H9 (cell line): ENCODE measurements around the gene RNF220. TPM values are rescaled to one million over a fixed set of nuclear protein-coding genes. Genes with fewer than 3 reads are reported as not detected.

Source experiments
- DNase-seq: peaks from one replicate; pipeline ENCODE4 v3.0.0-alpha.2; 2017
- H2AFZ ChIP-seq: one replicate; pipeline ENCODE4 v1.6.1; 2013; ENCODE audit warnings: mild to moderate bottlenecking, low read length, control low read depth, moderate library complexity
- H2AK5ac ChIP-seq: 2 replicates; pipeline ENCODE4 v1.6.1; 2013; ENCODE audit warnings: low read length, control low read depth, mixed read lengths; ENCODE audit not compliant: insufficient read length
- H2BK120ac ChIP-seq: one replicate; pipeline ENCODE4 v1.6.1; 2013; ENCODE audit warnings: low read depth, mild to moderate bottlenecking, low read length, control low read depth, inconsistent platforms; ENCODE audit not compliant: poor library complexity, severe bottlenecking
- H2BK12ac ChIP-seq: 2 replicates; pipeline ENCODE4 v1.6.1; 2013; ENCODE audit warnings: low read length, control low read depth, mixed read lengths, low read depth; ENCODE audit not compliant: insufficient read length
- H2BK15ac ChIP-seq: 2 replicates; pipeline ENCODE4 v1.6.1; 2013; ENCODE audit warnings: low read depth, low read length, control low read depth
- H2BK20ac ChIP-seq: one replicate; pipeline ENCODE4 v1.6.1; 2013; ENCODE audit warnings: low read depth, mild to moderate bottlenecking, low read length, control low read depth, inconsistent platforms; ENCODE audit not compliant: poor library complexity, severe bottlenecking
- H2BK5ac ChIP-seq: 2 replicates; pipeline ENCODE4 v1.6.1; 2013; ENCODE audit warnings: low read length, control low read depth, mixed read lengths; ENCODE audit not compliant: insufficient read length
- H3K14ac ChIP-seq: 2 replicates; pipeline ENCODE4 v1.6.1; 2013; ENCODE audit warnings: low read length, control low read depth; ENCODE audit not compliant: insufficient read depth
- H3K18ac ChIP-seq: 2 replicates; pipeline ENCODE4 v1.6.1; 2013; ENCODE audit warnings: low read depth, mild to moderate bottlenecking, mixed read lengths, low read length, control low read depth; ENCODE audit not compliant: insufficient read length
- H3K23ac ChIP-seq: 2 replicates; pipeline ENCODE4 v1.6.1; 2013; ENCODE audit warnings: low read length, control low read depth, mixed read lengths, low read depth; ENCODE audit not compliant: insufficient read length
- H3K23me2 ChIP-seq: 2 replicates; pipeline ENCODE4 v1.6.1; 2013; ENCODE audit warnings: low read depth, mild to moderate bottlenecking, mixed read lengths, low read length, control low read depth; ENCODE audit not compliant: insufficient read length, poor library complexity, severe bottlenecking
- H3K27ac ChIP-seq: 2 replicates; pipeline ENCODE4 v1.5.1; 2013; ENCODE audit warnings: low read length, control low read depth, mixed read lengths, low read depth; ENCODE audit not compliant: insufficient read length
- H3K27me3 ChIP-seq: 2 replicates; pipeline ENCODE4 v1.6.1; 2013; ENCODE audit warnings: low read length, control low read depth, inconsistent platforms; ENCODE audit not compliant: insufficient read depth
- H3K4ac ChIP-seq: 2 replicates; pipeline ENCODE4 v1.6.1; 2013; ENCODE audit warnings: low read depth, mild to moderate bottlenecking, control low read depth, inconsistent platforms, low read length, moderate library complexity
- H3K4me1 ChIP-seq: 2 replicates; pipeline ENCODE4 v1.6.1; 2013; ENCODE audit warnings: low read length, control low read depth, inconsistent platforms; ENCODE audit not compliant: insufficient read depth
- H3K4me2 ChIP-seq: 2 replicates; pipeline ENCODE4 v1.6.1; 2013; ENCODE audit warnings: low read length, control low read depth, mixed read lengths; ENCODE audit not compliant: insufficient read length, insufficient read depth
- H3K56ac ChIP-seq: 2 replicates; pipeline ENCODE4 v1.6.1; 2013; ENCODE audit warnings: low read depth, mild to moderate bottlenecking, mixed read lengths, low read length, control low read depth; ENCODE audit not compliant: insufficient read length
- H3K79me1 ChIP-seq: 2 replicates; pipeline ENCODE4 v1.6.1; 2013; ENCODE audit warnings: low read depth, mild to moderate bottlenecking, moderate library complexity, low read length, control low read depth, inconsistent platforms; ENCODE audit not compliant: insufficient read depth, poor library complexity, severe bottlenecking
- H3K79me2 ChIP-seq: 2 replicates; pipeline ENCODE4 v1.6.1; 2013; ENCODE audit warnings: low read length, control low read depth, inconsistent platforms; ENCODE audit not compliant: insufficient read depth
- H3K9ac ChIP-seq: 2 replicates; pipeline ENCODE4 v1.6.1; 2013; ENCODE audit warnings: low read length, control low read depth, mixed read lengths; ENCODE audit not compliant: insufficient read length; ENCODE audit errors: extremely low read depth
- H3K9me3 ChIP-seq: one replicate; pipeline ENCODE4 v1.6.1; 2013; ENCODE audit warnings: low read depth, low read length, inconsistent platforms; ENCODE audit not compliant: control insufficient read depth
- H3T11ph ChIP-seq: one replicate; pipeline ENCODE4 v1.6.1; 2013; ENCODE audit warnings: mild to moderate bottlenecking, low read length, control low read depth, inconsistent platforms
- H4K20me1 ChIP-seq: one replicate; pipeline ENCODE4 v1.6.1; 2013; ENCODE audit not compliant: control insufficient read depth, insufficient read length, insufficient read depth
- H4K5ac ChIP-seq: 2 replicates; pipeline ENCODE4 v1.6.1; 2013; ENCODE audit warnings: low read depth, mild to moderate bottlenecking, mixed read lengths, low read length, control low read depth; ENCODE audit not compliant: insufficient read length
- H4K8ac ChIP-seq: replicated peaks from 2 replicates; pipeline ENCODE4 v1.6.1; 2013; ENCODE audit warnings: low read length, control low read depth, mixed read lengths, low read depth; ENCODE audit not compliant: insufficient read length
- H4K91ac ChIP-seq: 2 replicates; pipeline ENCODE4 v1.6.1; 2013; ENCODE audit warnings: low read depth, mild to moderate bottlenecking, moderate library complexity, mixed read lengths, low read length, control low read depth; ENCODE audit not compliant: insufficient read length
- H3K27ac Mint-ChIP-seq, 3 experiments: 2 replicates in 2 of 3; 3 replicates in 1 of 3; pipeline ENCODE4 v1.8.0; 2020 to 2021; ENCODE audit warnings: mixed read lengths in 3 of 3, mild to moderate bottlenecking in 1 of 3, moderate library complexity in 1 of 3
- H3K27me3 Mint-ChIP-seq: 2 replicates; pipeline ENCODE4 v1.8.0; 2021; ENCODE audit warnings: low read depth, mild to moderate bottlenecking, moderate library complexity, mixed read lengths
- H3K36me3 Mint-ChIP-seq, 3 experiments: 2 replicates in 2 of 3; 3 replicates in 1 of 3; pipeline ENCODE4 v1.8.0; 2020 to 2021; ENCODE audit warnings: low read depth in 3 of 3, mixed read lengths in 3 of 3; ENCODE audit not compliant: insufficient read depth in 1 of 3
- H3K4me1 Mint-ChIP-seq, 2 experiments: 2 replicates each; pipeline ENCODE4 v1.8.0; 2020; ENCODE audit warnings: mixed read lengths in 2 of 2
- H3K4me3 Mint-ChIP-seq, 2 experiments: 2 replicates in 1 of 2; 3 replicates in 1 of 2; pipeline ENCODE4 v1.8.0; 2020 to 2021; ENCODE audit warnings: mild to moderate bottlenecking in 2 of 2, mixed read lengths in 2 of 2, moderate library complexity in 1 of 2
- H3K9me3 Mint-ChIP-seq, 2 experiments: 2 replicates in 1 of 2; 3 replicates in 1 of 2; pipeline ENCODE4 v1.8.0; 2020; ENCODE audit warnings: mild to moderate bottlenecking in 2 of 2, mixed read lengths in 2 of 2, moderate library complexity in 1 of 2
- CTCF ChIP-seq: fragments of 200-600 bp; sonication (generic); conservative IDR thresholded peaks from 3 replicates; pipeline ENCODE4 v1.8.0; 2021; ENCODE audit warnings: antibody characterized with exemption, mild to moderate bottlenecking
- WGBS: extraction: QIAGEN DNeasy Blood & Tissue Kit; methylation state at CpG from one replicate; pipeline ENCODE4 v1.1.7; 2013; ENCODE audit warnings: missing lambda C conversion rate, low lambda C conversion rate, mixed read lengths; ENCODE audit not compliant: insufficient read length; ENCODE audit errors: extremely low coverage; 5-methylcytosine and 5-hydroxymethylcytosine counted together
- total RNA-seq: library from RNA; stranded (reverse); gene quantifications from 2 replicates; pipeline ENCODE4 v1.2.1, GENCODE V29; 2021

The RNF220 gene
- total RNA-seq, 1 experiment from 2014 or later: 109 TPM

GRCh38 chr1:44411861-44412260 lies 6.8 kb downstream of the RNF220 start:
- Mint-ChIP-seq H3K36me3 (peaks cover 2 to 14% (median 11%) of the 10 kb centered on the region in 3 experiments; a peak in 4 of 7 replicates), H3K4me3 (no peak overlapping the region), H3K27ac (peak overlapping the region in 1 of 3 experiments; percentile 32; a peak in 1 of 7 replicates), H3K27me3 (peaks cover 21% of the 10 kb centered on the region), H3K9me3 (no peaks in the 10 kb centered on the region), H3K4me1 (peaks cover 8 to 14% of the 10 kb centered on the region in 2 experiments)
- Histone ChIP-seq H3K23me2 (peaks cover 16% of the 10 kb centered on the region), H2BK120ac (no peak overlapping the region), H3K27me3 (peaks cover 29% of the 10 kb centered on the region; the same call in 1 of the 2 replicates), H3K4me2 (no peak overlapping the region), H2BK20ac (no peak overlapping the region), H3K23ac (no peak overlapping the region), H3K14ac (no peak overlapping the region), H3K4ac (no peak overlapping the region), H2AK5ac (no peak overlapping the region), H4K8ac (no peak overlapping the region), H3K9me3 (no peaks in the 10 kb centered on the region), H3K27ac (no peak overlapping the region), H3K56ac (no peak overlapping the region), H4K5ac (no peak overlapping the region), H3K18ac (no peak overlapping the region), H2BK12ac (no peak overlapping the region), H3K79me1 (no peaks in the 10 kb centered on the region), H4K20me1 (no peaks in the 10 kb centered on the region), H3K4me1 (peaks cover 3% of the 10 kb centered on the region; the same call in 1 of the 2 replicates), H3K79me2 (no peaks in the 10 kb centered on the region), H2AFZ (no peak overlapping the region), H3T11ph (no peak overlapping the region), H2BK5ac (no peak overlapping the region), H3K9ac (no peak overlapping the region), H2BK15ac (no peak overlapping the region), H4K91ac (no peak overlapping the region)
- no CpG with 5 or more reads among the region's 10 CpGs for whole genome bisulfite sequencing
- TF ChIP-seq CTCF: no peak
- DNase-seq: no peak
